SJSA1 (cell line): ENCODE results near the gene PPDPF. TPM values are rescaled to one million over a fixed set of nuclear protein-coding genes. Genes with fewer than 3 reads are reported as not detected.
A peak's percentile ranks its signal among the peaks of the same experiment; 100 is the strongest.

ENCODE experiments used
- DNase-seq, 2 experiments: peaks; one replicate each; pipeline ENCODE4 v3.0.0-alpha.2; 2015 to 2020; ENCODE audit warnings: low spot score in 2 of 2, low read depth in 1 of 2
- H3K27ac ChIP-seq: fragments of 250-450 bp; sonication (Bioruptor Pico); 2 replicates; pipeline ENCODE4 v1.5.1; 2020; ENCODE audit warnings: mild to moderate bottlenecking, moderate library complexity
- H3K27me3 ChIP-seq: fragments of 250-450 bp; sonication (Bioruptor Pico); replicated peaks from 2 replicates; pipeline ENCODE4 v1.5.1; 2020; ENCODE audit warnings: mild to moderate bottlenecking, moderate library complexity
- H3K36me3 ChIP-seq: fragments of 250-450 bp; sonication (Bioruptor Pico); 2 replicates; pipeline ENCODE4 v1.5.1; 2020; ENCODE audit warnings: mild to moderate bottlenecking
- H3K4me1 ChIP-seq: fragments of 250-450 bp; sonication (Bioruptor Pico); replicated peaks from 2 replicates; pipeline ENCODE4 v1.6.1; 2021; ENCODE audit warnings: mild to moderate bottlenecking
- H3K4me3 ChIP-seq: fragments of 250-450 bp; sonication (Bioruptor Pico); 2 replicates; pipeline ENCODE4 v1.5.1; 2020; ENCODE audit warnings: mild to moderate bottlenecking
- H3K9me3 ChIP-seq: fragments of 250-450 bp; sonication (Bioruptor Pico); replicated peaks from 2 replicates; pipeline ENCODE4 v1.5.1; 2020; ENCODE audit warnings: mild to moderate bottlenecking
- total RNA-seq: library from RNA; depleted of rRNA; stranded (reverse); fragments of >200 nt; shearing (Covaris generic); gene quantifications from 2 replicates; pipeline ENCODE4 v1.2.3, GENCODE V29; 2014

Gene PPDPF
- total RNA-seq, 1 experiment from 2014 or later, result 56.7 TPM

DNA sequence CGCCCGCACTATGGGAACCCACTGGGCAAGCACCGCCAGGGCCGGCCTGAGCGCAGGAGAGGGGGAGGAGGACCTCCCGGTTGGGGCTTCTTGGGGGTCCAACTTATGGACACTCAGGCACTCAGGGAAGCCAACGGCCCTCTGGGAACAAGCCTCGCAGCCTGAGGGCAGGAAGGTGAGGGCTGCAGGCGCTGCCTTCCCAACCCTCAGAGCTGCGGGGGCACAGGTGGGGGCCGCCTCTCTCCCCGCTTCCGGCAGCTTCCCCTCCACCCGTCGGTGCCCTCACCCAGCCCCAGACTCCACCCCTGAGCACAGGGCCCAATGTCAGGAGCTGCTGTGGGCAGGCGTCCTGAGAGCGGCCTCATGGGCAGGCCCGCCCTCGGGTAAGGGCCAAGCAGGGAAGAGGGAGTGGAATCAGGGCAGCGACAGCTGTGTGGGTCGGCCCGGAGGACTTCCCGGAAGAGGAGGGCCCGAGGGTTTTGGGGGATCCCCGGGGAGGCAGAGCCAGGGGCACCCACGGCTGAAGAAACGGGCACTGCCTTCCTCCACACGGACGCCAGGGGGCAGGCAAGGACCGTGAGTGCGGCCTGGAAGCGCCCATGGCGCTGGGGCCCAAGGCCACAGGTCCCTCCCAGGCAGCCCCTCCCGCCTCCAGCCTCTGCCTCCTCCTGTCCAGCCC, 17.1 kb downstream of the PPDPF start:
- H3K36me3 ChIP-seq, result no peaks in the 10 kb centered on the region
- H3K4me1 ChIP-seq, result peaks cover 14% of the 10 kb centered on the region
- no peaks in the 10 kb centered on the region for H3K9me3 ChIP-seq
- peak overlapping the region; percentile 15 for H3K4me3 ChIP-seq
- H3K27ac ChIP-seq, result no peak overlapping the region
- H3K27me3 ChIP-seq, result peaks cover 24% of the 10 kb centered on the region
- DNase-seq, result peak; percentile 85 to 86

DNA sequence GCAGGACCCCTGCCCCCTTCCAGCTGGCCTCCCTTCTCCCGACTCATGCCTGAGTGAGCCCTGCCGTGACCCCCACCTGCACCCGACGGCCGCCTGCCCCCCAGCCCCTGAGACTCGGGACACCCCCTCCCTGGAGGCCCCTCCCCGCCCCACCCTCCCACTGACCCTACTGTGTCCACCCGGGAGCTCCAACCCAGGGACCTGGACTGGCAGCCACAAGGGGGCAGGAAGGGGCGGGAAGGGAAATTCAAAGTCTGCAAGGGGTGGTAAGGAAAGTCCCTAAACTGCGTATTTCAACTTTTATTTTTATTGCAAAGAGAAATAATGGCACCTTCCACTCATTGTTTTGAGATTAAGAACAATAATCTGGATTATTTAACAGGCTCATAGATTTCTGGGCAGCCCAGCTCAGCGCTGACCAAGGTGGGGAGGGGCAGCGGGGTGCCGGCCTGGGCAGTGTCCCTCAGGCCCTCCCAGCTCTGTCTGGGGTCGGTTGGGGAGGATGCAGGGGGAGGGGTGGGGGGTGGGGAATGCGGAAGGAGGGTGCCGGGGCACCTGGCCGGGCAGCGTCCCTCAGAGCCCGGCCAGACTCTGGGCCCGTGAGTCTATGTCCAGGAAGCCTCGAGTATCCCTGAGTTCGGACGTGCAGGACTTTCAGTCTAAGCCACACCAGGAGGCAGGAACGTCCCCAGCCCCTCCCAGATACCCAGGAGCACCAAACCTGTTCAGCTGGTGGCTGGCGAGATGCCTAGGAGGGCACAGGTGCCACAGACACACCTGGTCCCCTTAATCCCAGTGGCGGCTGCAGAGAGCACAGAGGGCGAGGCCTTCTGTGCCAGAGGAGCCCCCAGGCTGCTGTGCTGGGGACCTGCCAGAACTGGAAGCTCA, 17.9 kb downstream of the PPDPF start:
- H3K9me3 ChIP-seq, result no peaks in the 10 kb centered on the region
- H3K36me3 ChIP-seq, result no peaks in the 10 kb centered on the region
- H3K27ac ChIP-seq, result no peak overlapping the region
- H3K27me3 ChIP-seq, result peaks cover 20% of the 10 kb centered on the region
- peak overlapping the region; percentile 15 for H3K4me3 ChIP-seq
- peak in 1 of 2 experiments; percentile 72 for DNase-seq
- H3K4me1 ChIP-seq, result peaks cover 14% of the 10 kb centered on the region

DNA sequence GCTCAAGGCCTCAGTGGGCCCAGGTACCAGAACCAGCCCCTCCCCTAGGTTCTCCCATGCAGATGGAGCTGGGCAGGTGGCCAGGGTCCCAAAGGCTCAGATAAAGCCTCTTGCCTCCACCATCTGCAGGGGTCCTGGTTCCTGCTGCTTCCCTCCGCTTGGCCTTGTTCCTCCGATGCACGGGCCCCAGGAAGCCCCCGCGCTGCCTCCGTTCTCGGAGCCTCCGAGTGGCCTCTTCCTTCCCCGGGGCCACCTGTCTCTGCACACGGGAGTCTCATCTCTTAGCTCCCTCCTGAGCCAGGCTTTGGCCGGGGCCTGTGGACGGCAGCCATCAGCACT, 18.5 kb downstream of the PPDPF start:
- H3K9me3 ChIP-seq, result no peaks in the 10 kb centered on the region
- peaks cover 14% of the 10 kb centered on the region for H3K4me1 ChIP-seq
- H3K4me3 ChIP-seq, result no peak overlapping the region
- no peak for DNase-seq
- peaks cover 18% of the 10 kb centered on the region for H3K27me3 ChIP-seq
- H3K36me3 ChIP-seq, result no peaks in the 10 kb centered on the region
- no peak overlapping the region for H3K27ac ChIP-seq

DNA sequence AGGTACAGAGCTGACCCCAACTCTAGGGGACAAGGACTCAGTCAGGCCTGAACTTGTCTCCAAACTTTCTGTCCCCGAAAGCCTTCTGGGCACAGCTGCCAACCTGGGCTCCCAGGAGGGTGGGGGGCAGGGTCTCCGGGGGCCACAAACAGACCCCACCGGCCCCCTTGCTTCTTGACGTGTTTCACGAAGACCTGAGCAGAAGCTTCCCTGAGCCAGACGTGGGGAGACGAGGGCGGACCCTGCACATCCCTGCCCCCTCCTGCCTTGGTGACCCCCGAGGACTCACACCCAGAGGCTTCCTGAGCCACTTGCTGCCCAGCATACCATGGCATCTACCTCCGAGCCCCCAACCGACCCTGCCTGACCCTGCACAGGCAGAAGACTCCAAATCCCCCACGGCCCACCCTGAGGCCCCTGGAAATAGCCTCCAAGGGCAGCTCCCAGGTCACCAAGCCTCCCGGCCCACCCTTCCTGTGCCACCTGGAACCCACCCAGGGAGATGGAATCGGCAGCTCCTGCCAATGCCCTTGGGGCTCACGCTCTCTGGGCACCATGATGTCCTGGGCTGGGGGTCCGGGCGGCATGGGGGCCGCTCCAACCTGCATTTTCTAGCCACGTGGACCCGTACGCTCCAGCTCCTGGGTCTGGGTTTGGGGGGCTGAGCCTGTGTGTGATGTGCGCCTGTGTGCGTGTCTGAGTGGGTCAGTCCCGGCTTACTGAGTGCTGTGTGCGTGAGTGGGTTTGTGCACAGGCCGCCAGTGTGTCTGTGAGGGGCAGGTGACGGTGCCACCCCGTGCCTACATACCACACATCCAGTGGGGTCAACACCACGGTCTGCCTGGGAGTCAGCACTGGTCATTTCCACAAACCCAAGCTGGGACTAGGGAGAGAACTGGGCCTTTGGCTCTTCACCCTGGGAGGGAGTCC, 19.1 kb downstream of the PPDPF start:
- no peak overlapping the region for H3K4me3 ChIP-seq
- H3K9me3 ChIP-seq, result no peaks in the 10 kb centered on the region
- no peak for DNase-seq
- H3K36me3 ChIP-seq, result no peaks in the 10 kb centered on the region
- H3K27me3 ChIP-seq, result peaks cover 14% of the 10 kb centered on the region
- no peak overlapping the region for H3K27ac ChIP-seq
- peaks cover 14% of the 10 kb centered on the region for H3K4me1 ChIP-seq

DNA sequence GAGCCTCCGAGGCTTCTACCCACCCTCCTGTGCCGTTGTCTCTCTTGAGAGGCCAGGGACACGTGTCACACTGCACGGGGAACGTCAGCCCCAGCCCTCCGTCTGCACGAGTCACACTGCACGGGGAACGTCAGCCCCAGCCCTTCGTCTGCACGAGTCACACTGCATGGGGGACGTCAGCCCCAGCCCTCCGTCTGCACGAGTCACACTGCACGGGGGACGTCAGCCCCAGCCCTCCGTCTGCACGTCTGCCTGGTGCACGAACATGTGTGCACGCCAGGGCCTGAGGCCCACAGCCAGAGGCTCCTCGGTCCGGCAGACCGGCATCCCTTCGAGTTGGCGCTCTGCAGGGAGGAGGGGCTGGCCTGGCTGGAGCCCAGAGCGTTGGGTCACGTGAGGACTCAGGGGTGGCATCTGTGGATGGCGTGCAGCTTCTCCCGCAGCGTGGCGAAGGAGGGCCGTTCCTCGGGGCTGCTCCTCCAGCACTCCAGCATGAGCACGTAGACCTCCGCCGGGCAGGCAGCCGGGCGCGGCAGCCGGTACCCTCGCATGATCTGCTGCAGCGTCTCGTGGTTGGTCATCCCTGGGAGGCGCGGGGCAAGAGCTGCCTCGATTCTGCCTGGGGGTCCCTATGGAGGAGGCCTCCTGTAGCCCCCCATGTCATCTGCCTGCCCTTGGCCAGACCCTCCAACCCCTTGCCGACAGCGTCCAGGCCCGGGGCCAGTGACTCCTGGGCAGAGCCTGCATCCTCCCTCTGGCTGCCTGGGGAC, 20.0 kb downstream of the PPDPF start:
- Histone ChIP-seq H3K4me1 (peaks cover 14% of the 10 kb centered on the region), H3K27me3 (peaks cover 7% of the 10 kb centered on the region; the same call in 1 of the 2 replicates), H3K27ac (no peak overlapping the region), H3K9me3 (no peaks in the 10 kb centered on the region), H3K36me3 (no peaks in the 10 kb centered on the region), H3K4me3 (no peak overlapping the region)
- DNase-seq, result no peak

DNA sequence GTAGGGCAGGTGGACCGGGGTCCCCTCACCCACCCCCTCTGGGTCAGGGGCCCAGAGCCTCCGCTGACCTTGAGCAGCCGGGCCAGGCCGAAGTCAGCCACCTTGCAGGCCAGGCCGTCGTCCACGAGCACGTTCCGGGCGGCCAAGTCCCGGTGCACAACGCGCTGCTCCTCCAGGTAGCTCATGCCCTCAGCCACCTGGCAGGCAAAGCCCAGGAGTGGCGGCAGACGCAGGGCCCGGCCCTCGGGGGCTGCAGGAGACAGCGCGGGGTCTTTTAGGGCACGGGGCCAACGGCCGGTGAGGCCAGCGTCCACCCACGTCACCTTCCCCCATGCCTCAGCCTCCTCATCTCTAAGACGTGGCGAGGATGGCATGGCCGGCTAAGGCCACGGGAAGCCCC, 20.8 kb downstream of the PPDPF start:
- Histone ChIP-seq H3K4me3 (no peak overlapping the region), H3K36me3 (no peaks in the 10 kb centered on the region), H3K27me3 (peaks cover 7% of the 10 kb centered on the region; the same call in 1 of the 2 replicates), H3K4me1 (peaks cover 14% of the 10 kb centered on the region), H3K27ac (no peak overlapping the region), H3K9me3 (no peaks in the 10 kb centered on the region)
- no peak for DNase-seq

DNA sequence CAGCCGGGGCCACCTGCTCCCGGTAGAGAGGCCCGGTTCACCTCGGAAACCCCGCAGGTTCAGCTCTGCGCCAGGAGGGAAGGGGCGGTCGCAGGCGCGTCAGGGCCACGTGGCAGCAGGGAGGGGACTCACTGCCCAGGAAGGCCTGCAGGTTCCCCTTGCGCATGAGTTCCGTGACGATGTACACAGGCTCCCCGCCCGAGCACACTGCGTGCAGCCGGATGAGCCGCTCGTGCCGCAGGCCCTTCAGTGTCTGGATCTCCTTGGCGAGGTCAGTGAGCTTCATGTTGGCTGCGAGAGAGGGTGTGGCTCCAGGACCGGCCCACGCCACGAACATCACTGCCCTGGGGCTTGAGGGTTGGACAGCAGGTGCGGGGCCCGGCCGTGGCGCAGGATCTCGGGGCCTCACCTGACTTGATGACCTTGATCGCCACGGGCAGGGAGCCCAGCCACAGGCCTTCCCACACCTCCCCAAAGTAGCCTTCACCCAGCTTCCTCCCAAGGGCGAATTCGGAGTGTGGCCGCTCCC, 21.5 kb downstream of the PPDPF start:
- H3K9me3 ChIP-seq, result no peaks in the 10 kb centered on the region
- DNase-seq, result no peak
- no peak overlapping the region for H3K4me3 ChIP-seq
- H3K4me1 ChIP-seq, result peaks cover 14% of the 10 kb centered on the region
- H3K27me3 ChIP-seq, result peaks cover 12% of the 10 kb centered on the region
- H3K27ac ChIP-seq, result no peak overlapping the region
- H3K36me3 ChIP-seq, result no peaks in the 10 kb centered on the region

DNA sequence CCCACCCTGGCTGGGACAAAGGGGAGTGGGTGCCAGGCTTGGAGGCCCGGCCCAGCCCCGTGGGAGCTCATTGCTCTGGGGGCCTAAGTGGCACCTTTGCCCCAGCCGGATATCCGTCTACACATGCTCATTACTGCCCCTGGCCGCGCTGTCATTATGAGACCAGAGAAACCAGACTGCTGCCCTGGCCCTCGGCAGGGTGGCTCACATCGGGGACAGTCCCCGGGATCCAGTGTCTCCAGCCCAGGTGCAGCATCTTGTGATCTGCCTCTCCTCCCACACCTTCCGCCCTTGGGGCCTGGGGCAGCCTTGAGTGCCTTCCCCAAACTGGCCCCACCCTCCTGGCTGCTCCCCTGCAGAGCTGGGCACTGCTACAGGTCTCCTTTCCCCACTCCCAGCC, 22.1 kb downstream of the PPDPF start:
- H3K27me3 ChIP-seq, result peaks cover 17% of the 10 kb centered on the region
- peaks cover 10% of the 10 kb centered on the region for H3K4me1 ChIP-seq
- no peaks in the 10 kb centered on the region for H3K36me3 ChIP-seq
- H3K27ac ChIP-seq, result no peak overlapping the region
- no peak overlapping the region for H3K4me3 ChIP-seq
- no peak for DNase-seq
- no peaks in the 10 kb centered on the region for H3K9me3 ChIP-seq

DNA sequence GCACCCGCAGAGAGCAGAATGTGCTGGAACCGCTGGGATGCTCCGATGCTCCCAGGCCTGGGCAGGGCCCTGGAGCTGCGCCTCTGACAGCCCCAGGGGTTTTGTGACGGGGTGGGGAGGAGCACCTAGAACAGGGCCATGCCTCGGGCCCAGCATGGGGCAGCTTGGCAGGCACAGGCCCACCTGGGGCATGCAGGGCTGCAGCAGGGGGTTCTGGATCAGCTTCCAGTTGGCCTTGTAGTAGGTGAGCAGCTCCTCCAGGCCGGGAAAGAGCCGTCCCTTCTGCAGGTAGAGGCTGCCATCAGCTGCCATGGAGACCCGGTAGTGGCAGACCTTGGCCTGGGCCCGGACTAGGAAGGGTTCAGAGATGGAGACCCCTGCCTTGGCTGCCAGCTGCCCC, 22.6 kb downstream of the PPDPF start:
- DNase-seq, result no peak
- no peak overlapping the region for H3K27ac ChIP-seq
- peaks cover 21% of the 10 kb centered on the region for H3K27me3 ChIP-seq
- no peaks in the 10 kb centered on the region for H3K9me3 ChIP-seq
- no peaks in the 10 kb centered on the region for H3K36me3 ChIP-seq
- H3K4me1 ChIP-seq, result peaks cover 7% of the 10 kb centered on the region
- H3K4me3 ChIP-seq, result no peak overlapping the region

DNA sequence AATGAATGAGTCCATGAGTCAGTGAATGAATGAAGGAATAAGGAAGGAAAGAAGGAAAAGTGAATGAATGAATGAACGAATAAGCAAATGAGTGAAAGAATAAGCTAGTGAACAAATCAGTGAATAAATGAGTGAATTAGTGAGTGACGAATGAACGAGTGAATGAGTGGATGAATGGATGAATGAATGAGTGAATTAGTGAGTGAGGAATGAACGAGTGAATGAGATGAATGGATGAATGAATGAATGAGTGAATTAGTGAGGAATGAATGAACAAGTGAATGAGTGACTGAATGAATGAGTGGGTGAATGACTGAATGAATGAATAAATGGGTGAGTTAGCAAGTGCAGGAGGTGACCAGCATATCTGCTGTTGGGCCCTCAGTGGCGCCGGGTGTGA, 23.2 kb downstream of the PPDPF start:
- no peaks in the 10 kb centered on the region for H3K9me3 ChIP-seq
- H3K36me3 ChIP-seq, result no peaks in the 10 kb centered on the region
- peaks cover 7% of the 10 kb centered on the region for H3K4me1 ChIP-seq
- H3K27ac ChIP-seq, result no peak overlapping the region
- H3K27me3 ChIP-seq, result peaks cover 27% of the 10 kb centered on the region
- no peak for DNase-seq
- no peak overlapping the region for H3K4me3 ChIP-seq

DNA sequence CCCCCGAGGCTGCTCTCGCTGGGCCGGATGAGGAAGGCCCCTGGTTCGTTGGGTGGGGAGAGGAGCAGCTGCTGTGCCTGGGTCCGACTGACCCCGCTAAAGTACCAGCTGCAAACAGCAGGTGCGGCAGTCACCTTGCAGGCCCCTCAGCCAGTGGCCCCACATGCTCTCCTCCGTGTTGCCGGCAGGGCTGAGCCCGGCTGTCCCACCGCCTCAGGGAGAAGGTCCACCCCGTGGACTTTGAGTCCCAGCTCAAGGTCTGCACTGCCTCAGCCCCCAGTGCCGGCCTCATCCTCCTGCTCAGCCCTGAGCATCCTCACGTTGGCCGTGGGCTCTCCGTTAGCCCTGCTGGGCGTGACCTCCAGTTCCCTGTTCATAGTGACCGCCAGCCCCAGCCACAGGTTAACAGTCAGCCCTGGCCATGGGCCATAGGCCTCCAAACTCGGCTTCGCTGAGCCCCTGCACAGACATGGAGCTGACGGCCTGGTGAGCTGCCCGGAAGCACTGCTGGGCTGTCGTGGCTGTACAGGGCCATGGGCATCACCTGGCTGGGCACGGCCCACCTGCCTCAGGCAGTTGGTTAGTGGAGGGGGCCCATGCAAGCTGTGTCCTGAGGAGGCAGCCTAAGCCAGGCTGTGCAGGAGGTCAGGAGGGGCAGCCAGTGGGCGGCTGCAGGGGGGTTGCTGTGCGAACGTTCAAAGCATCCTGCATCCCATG, 23.8 kb downstream of the PPDPF start:
- Histone ChIP-seq H3K9me3 (no peaks in the 10 kb centered on the region), H3K27me3 (peaks cover 30% of the 10 kb centered on the region), H3K36me3 (no peaks in the 10 kb centered on the region), H3K4me3 (no peak overlapping the region), H3K4me1 (peaks cover 7% of the 10 kb centered on the region), H3K27ac (no peak overlapping the region)
- no peak for DNase-seq

DNA sequence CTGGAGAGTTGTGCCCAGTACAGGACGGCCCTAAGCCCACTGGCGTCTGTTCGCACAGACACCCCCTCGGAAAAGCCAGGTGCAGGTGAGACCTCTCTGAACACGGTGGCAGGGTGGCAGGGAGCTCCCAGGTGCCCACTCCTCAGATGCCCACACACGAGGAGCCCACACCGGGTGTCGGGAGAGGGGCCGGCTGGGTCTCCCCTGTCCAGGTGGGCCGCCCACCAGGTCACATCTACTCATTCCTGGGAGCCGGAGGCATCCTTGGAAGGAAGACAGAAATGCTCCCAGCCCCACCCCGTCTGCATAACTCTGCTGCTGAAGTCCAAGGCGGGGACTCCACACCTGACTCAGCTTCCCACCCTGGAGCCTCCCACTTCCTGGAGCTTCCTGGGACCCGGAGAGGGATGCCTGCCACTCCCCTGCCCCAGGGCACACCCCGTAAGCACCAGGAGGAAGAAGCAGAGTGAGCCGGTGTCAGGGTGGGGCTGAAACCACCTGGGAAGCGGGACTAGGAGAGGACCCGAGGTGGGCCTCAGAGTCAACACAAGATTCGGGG, 24.5 kb downstream of the PPDPF start:
- DNase-seq, result no peak
- peaks cover 35% of the 10 kb centered on the region for H3K27me3 ChIP-seq
- no peaks in the 10 kb centered on the region for H3K9me3 ChIP-seq
- H3K27ac ChIP-seq, result no peak overlapping the region
- no peak overlapping the region for H3K4me3 ChIP-seq
- H3K36me3 ChIP-seq, result no peaks in the 10 kb centered on the region
- H3K4me1 ChIP-seq, result peaks cover 7% of the 10 kb centered on the region
